Uterus (tissue), 4 donors: ENCODE results near the gene PEX16. TPM values are rescaled to one million over a fixed set of nuclear protein-coding genes. Genes with fewer than 3 reads are reported as not detected.

ENCODE experiments used
- DNase-seq, 2 donors: peaks; one replicate each; pipeline ENCODE4 v3.0.0-alpha.2; 2019 to 2020
- H3K27ac ChIP-seq, 2 donors: fragments of 200-600 bp; sonication (generic); 1 replicate in 1 of 2; 2 replicates in 1 of 2; pipeline ENCODE4 v1.5.1; 2016 to 2018
- H3K27me3 ChIP-seq, 2 donors: fragments of 200-600 bp; sonication (generic); one replicate each; pipeline ENCODE4 v1.5.1; 2018 to 2019; ENCODE audit warnings: control low read depth in 1 of 2
- H3K36me3 ChIP-seq, 2 donors: fragments of 200-600 bp; sonication (generic); one replicate each; pipeline ENCODE4 v1.5.1; 2019; ENCODE audit warnings: control low read depth in 1 of 2
- H3K4me1 ChIP-seq, 2 donors: fragments of 200-600 bp; sonication (generic); one replicate each; pipeline ENCODE4 v1.5.1; 2018 to 2019; ENCODE audit warnings: control low read depth in 1 of 2
- H3K4me3 ChIP-seq, 2 donors: fragments of 200-600 bp; sonication (generic); 1 replicate in 1 of 2; 2 replicates in 1 of 2; pipeline ENCODE4 v1.5.1; 2018 to 2019; ENCODE audit warnings: mild to moderate bottlenecking in 1 of 2
- H3K9me3 ChIP-seq, 2 donors: fragments of 200-600 bp; sonication (generic); one replicate each; pipeline ENCODE4 v1.5.1; 2019; ENCODE audit warnings: control low read depth in 1 of 2
- CTCF ChIP-seq, 4 experiments: fragments of 200-600 bp in 2 of 4; fragments of 450-650 bp in 2 of 4; sonication (generic) in 2 of 4; IDR thresholded peaks; one replicate each; pipeline ENCODE4 v1.5.1; 2016 to 2019; ENCODE audit warnings: antibody characterized with exemption in 4 of 4, mild to moderate bottlenecking in 2 of 4, moderate library complexity in 1 of 4
- POLR2A ChIP-seq, 2 donors: fragments of 450-650 bp; IDR thresholded peaks; one replicate each; pipeline ENCODE4 v1.6.1; 2016; ENCODE audit warnings: antibody characterized with exemption in 2 of 2, mild to moderate bottlenecking in 1 of 2, moderate library complexity in 1 of 2
- intact Hi-C: fragments of 100-400 bp; cut with DNase I; formaldehyde crosslinking; loops from one replicate; pipeline ENCODE4 v1.15.1; 2023; ENCODE audit warnings: low total_unique reads
- total RNA-seq, 4 donors: library from RNA; depleted of rRNA in 3 of 4; stranded (reverse); fragments of >200 nt in 3 of 4; gene quantifications; one replicate each; pipeline versions ENCODE4 v1.1.0 to v1.2.4, GENCODE V29; 2014 to 2023
- donor health status: DM: yes; HTN: yes; CAD: no.

The PEX16 gene
- total RNA-seq, 4 donors from 2014 or later: 15.3 to 32.1 (median 27.6) TPM

- H3K27me3 ChIP-seq: no peaks in the 10 kb centered on the region
- no peaks in the 10 kb centered on the region for H3K9me3 ChIP-seq
- no peaks in the 10 kb centered on the region for H3K36me3 ChIP-seq
- H3K4me3 ChIP-seq: no peak overlapping the region
- no peak for DNase-seq
- intact Hi-C loops: no loop called here
- no peak for TF ChIP-seq CTCF (IDR thresholded peaks at IDR 0.05)
- TF ChIP-seq POLR2A (IDR thresholded peaks at IDR 0.05): no peak
- peaks cover 0 to 5% of the 10 kb centered on the region in 2 donors for H3K4me1 ChIP-seq
- H3K27ac ChIP-seq: no peak overlapping the region
Measured at GRCh38 chr11:45896422-45896984, 21.2 kb downstream of the PEX16 start.

GRCh38 chr11:45895553-45896259, 22.0 kb downstream of the PEX16 start:
- Histone ChIP-seq H3K36me3 (no peaks in the 10 kb centered on the region), H3K4me3 (no peak overlapping the region), H3K9me3 (no peaks in the 10 kb centered on the region), H3K27ac (no peak overlapping the region), H3K4me1 (no peaks in the 10 kb centered on the region), H3K27me3 (no peaks in the 10 kb centered on the region)
- TF ChIP-seq CTCF (IDR thresholded peaks at IDR 0.05): no peak
- no peak for TF ChIP-seq POLR2A (IDR thresholded peaks at IDR 0.05)
- intact Hi-C loops: no loop called here
- DNase-seq: no peak

- DNase-seq: no peak
- no peaks in the 10 kb centered on the region for H3K9me3 ChIP-seq
- no peak overlapping the region for H3K27ac ChIP-seq
- no peaks in the 10 kb centered on the region for H3K27me3 ChIP-seq
- TF ChIP-seq CTCF (IDR thresholded peaks at IDR 0.05) (no peak), POLR2A (IDR thresholded peaks at IDR 0.05) (no peak)
- H3K4me3 ChIP-seq: no peak overlapping the region
- no peaks in the 10 kb centered on the region for H3K36me3 ChIP-seq
- intact Hi-C loops: no loop called here
- H3K4me1 ChIP-seq: no peaks in the 10 kb centered on the region
Measured at GRCh38 chr11:45894555-45895247, 23.0 kb downstream of the PEX16 start.

- TF ChIP-seq POLR2A (IDR thresholded peaks at IDR 0.05) (no peak), CTCF (IDR thresholded peaks at IDR 0.05) (no peak)
- H3K9me3 ChIP-seq: no peaks in the 10 kb centered on the region
- no peak overlapping the region for H3K4me3 ChIP-seq
- no peaks in the 10 kb centered on the region for H3K4me1 ChIP-seq
- intact Hi-C loops: no loop called here
- no peak overlapping the region for H3K27ac ChIP-seq
- no peaks in the 10 kb centered on the region for H3K27me3 ChIP-seq
- no peak for DNase-seq
- H3K36me3 ChIP-seq: no peaks in the 10 kb centered on the region
Measured at GRCh38 chr11:45892856-45893255, 24.8 kb downstream of the PEX16 start.
